Activated T-cell treated with anti-CD3 and anti-CD28 coated beads, Interleukin-2, amount 50 U/mL, for 72 hours (primary cell): Measurements from ENCODE around the gene CRYGC. TPM values are rescaled to one million over a fixed set of nuclear protein-coding genes. Genes with fewer than 3 reads are reported as not detected.
"Not testable (repeated sequence)": the region's sequence is repeated elsewhere in the genome, so short reads cannot be mapped to it uniquely, and the experiment has no call there.

Experiments used
- ATAC-seq, 2 donors: fragments of 150-1000 bp; cut with Tn5 transposase; replicated peaks in 1 of 2; 2 replicates each; pipeline ENCODE4 v1.10.0; 2021; ENCODE audit warnings: moderate library complexity in 2 of 2, mild to moderate bottlenecking in 1 of 2
- DNase-seq, 2 donors: peaks; one replicate each; pipeline ENCODE4 v3.0.0; 2021 to 2022; ENCODE audit warnings: mixed read lengths in 1 of 2
- H3K27ac Mint-ChIP-seq: one replicate; pipeline ENCODE4 v1.8.0; 2022; ENCODE audit warnings: mild to moderate bottlenecking, moderate library complexity, mixed read lengths
- H3K27me3 Mint-ChIP-seq: one replicate; pipeline ENCODE4 v1.8.0; 2022; ENCODE audit warnings: low read depth, mixed read lengths
- H3K36me3 Mint-ChIP-seq, 2 donors: one replicate each; pipeline ENCODE4 v1.8.0; 2022; ENCODE audit warnings: mixed read lengths in 2 of 2, mild to moderate bottlenecking in 1 of 2; ENCODE audit not compliant: insufficient read depth in 2 of 2
- H3K4me1 Mint-ChIP-seq: one replicate; pipeline ENCODE4 v1.8.0; 2022; ENCODE audit warnings: low read depth, mixed read lengths
- H3K4me3 Mint-ChIP-seq, 2 donors: one replicate each; pipeline ENCODE4 v1.8.0; 2022; ENCODE audit warnings: mild to moderate bottlenecking in 2 of 2, mixed read lengths in 2 of 2, moderate library complexity in 2 of 2
- H3K9me3 Mint-ChIP-seq, 2 donors: one replicate each; pipeline ENCODE4 v1.8.0; 2022; ENCODE audit warnings: mixed read lengths in 2 of 2
- total RNA-seq, 2 donors: library from RNA; stranded (reverse); gene quantifications; one replicate each; pipeline ENCODE4 v1.2.3, GENCODE V29; 2022

CRYGC gene
- total RNA-seq, 2 donors from 2014 or later = not detected

DNA sequence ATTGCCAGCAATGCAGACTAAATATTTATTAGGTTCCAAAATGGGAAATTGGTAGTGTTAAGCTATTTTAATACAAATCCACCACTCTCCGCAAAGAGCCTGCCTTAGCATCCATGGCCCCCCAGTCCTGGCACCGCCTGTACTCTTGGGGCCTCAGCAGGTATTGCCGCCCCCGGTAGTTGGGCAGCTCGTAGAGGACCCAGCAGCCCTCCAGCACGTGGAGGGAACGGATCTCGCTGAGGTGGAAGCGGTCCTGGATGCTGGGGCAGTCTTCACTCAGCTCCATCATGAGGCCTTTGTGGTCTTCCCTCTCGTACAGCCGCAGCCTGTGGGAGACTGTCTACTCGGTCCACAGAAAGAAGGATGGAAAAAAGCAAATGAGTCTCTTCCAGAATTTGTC, 1.5 kb downstream of the CRYGC start:
- no peak for ATAC-seq

GRCh38 chr2:208127090-208127489, 2.5 kb downstream of the CRYGC start:
- Mint-ChIP-seq H3K27me3 (peaks cover 23% of the 10 kb centered on the region), H3K4me3 (no peak overlapping the region), H3K27ac (no peak overlapping the region), H3K9me3 (no peaks in the 10 kb centered on the region), H3K4me1 (peaks cover 6% of the 10 kb centered on the region), H3K36me3 (no peaks in the 10 kb centered on the region)
- no peak for ATAC-seq
- no peak for DNase-seq

More for the DNA sequence above, 1.5 kb downstream of the CRYGC start:
- Mint-ChIP-seq H3K36me3 (no peaks in the 10 kb centered on the region), H3K27me3 (peaks cover 23% of the 10 kb centered on the region), H3K9me3 (no peaks in the 10 kb centered on the region), H3K4me3 (no peak overlapping the region), H3K27ac (no peak overlapping the region), H3K4me1 (peaks cover 6% of the 10 kb centered on the region)
- DNase-seq = no peak

- DNase-seq (no peak), ATAC-seq (no peak)
- Mint-ChIP-seq H3K4me1 (peaks cover 6% of the 10 kb centered on the region), H3K27me3 (peaks cover 23% of the 10 kb centered on the region), H3K9me3 (no peaks in the 10 kb centered on the region), H3K4me3 (no peak overlapping the region), H3K27ac (no peak overlapping the region), H3K36me3 (no peaks in the 10 kb centered on the region)
These were observed 4.4 kb downstream of the CRYGC start for GRCh38 chr2:208125251-208125650.

DNA sequence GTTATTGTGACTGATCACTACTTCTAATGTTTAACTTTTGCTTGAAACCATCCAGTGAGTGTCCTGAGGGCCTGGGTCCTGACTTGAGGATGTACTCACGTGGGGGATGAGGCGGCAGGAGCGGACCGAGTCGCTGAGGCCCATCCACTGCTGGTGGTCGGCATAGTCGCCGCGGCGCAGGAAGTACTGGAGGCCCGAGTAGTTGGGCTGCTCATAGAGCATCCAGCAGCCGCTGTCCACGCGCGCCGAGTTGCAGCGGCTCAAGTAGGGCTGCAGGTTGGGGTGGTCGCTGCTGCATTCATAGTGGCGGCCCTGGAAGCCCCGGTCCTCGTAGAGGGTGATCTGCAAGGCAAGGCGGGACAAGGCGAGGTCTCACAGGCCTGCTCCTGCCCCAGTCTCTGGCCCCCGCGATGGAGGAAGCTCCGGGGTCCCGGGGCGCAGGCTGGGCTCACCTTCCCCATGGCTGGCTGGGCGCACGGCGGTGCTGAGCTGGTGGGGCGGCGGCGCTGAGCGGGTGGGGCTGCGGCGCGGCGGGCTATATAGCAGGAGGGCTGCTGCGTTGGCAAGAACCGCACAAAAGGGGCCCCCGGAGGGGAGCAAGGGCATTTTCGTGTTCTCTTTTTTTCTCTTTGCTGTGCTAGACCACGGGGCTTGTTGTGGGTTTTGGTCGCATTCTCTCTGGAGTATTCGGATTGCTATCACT, 5.5 kb downstream of the CRYGC start, which contains the start of gene CRYGD:
CRYGD (minus strand) TSS at position 512 of the 703 bp plus-strand sequence; CDS start at position 461, 51 bp downstream.
- H3K36me3 Mint-ChIP-seq, H3K9me3 Mint-ChIP-seq, H3K4me1 Mint-ChIP-seq, H3K27ac Mint-ChIP-seq: not testable (repeated sequence)
- ATAC-seq = peak; percentile 47 to 56
- peak in 1 of 2 donors; percentile 5 for DNase-seq
- Mint-ChIP-seq H3K4me3 (peak within 1 kb of the TSS; percentile 57 to 62), H3K27me3 (peaks cover 23% of the 10 kb centered on the region)

DNA sequence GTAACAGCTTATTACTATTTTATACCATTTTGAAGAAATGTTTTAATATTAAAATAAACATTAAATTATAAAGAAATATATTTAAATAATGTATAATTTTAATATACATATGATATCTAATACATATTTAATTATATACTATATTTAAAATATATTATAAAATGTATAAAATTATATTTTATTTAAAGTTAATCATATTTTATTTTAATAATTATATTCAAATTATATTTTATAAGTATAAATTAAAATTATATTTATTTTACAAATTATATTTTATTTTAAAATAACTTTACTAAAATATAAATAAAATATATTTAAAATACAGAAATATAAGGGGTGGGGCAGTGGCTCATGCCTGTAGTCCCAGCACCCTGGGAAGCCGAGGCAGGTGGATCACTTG, 7.4 kb downstream of the CRYGC start:
- Mint-ChIP-seq H3K27ac (no peak overlapping the region), H3K4me1 (peaks cover 6% of the 10 kb centered on the region), H3K27me3 (peaks cover 23% of the 10 kb centered on the region), H3K4me3 (no peak overlapping the region), H3K9me3 (no peaks in the 10 kb centered on the region), H3K36me3 (no peaks in the 10 kb centered on the region)
- ATAC-seq (no peak), DNase-seq (no peak)

GRCh38 chr2:208118918-208119317, 10.7 kb downstream of the CRYGC start:
- Mint-ChIP-seq H3K27me3 (peaks cover 4% of the 10 kb centered on the region), H3K4me3 (no peak overlapping the region), H3K27ac (no peak overlapping the region), H3K4me1 (no peaks in the 10 kb centered on the region), H3K9me3 (no peaks in the 10 kb centered on the region), H3K36me3 (no peaks in the 10 kb centered on the region)
- ATAC-seq (no peak), DNase-seq (no peak)

DNA sequence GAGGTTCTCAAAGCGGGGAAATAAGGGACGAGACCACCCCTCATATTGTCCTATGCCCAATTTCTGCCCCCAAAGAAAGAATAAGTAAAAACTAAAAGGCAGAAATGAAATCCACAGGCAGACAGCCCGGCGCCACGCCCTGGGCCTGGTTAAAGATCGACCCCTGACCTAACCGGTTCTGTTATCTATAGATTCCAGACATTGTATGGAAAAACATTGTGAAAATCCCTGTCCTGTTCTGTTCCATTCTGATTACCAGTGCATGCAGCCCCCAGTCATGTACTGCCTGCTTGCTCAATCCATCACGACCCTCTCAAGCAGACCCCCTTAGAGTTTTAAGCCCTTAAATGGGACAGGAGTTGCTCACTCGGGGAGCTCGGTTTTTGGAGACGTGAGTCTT, 12.2 kb downstream of the CRYGC start:
- H3K9me3 Mint-ChIP-seq, DNase-seq, H3K36me3 Mint-ChIP-seq, ATAC-seq, H3K4me3 Mint-ChIP-seq, H3K4me1 Mint-ChIP-seq, H3K27me3 Mint-ChIP-seq, H3K27ac Mint-ChIP-seq: not testable (repeated sequence)

DNA sequence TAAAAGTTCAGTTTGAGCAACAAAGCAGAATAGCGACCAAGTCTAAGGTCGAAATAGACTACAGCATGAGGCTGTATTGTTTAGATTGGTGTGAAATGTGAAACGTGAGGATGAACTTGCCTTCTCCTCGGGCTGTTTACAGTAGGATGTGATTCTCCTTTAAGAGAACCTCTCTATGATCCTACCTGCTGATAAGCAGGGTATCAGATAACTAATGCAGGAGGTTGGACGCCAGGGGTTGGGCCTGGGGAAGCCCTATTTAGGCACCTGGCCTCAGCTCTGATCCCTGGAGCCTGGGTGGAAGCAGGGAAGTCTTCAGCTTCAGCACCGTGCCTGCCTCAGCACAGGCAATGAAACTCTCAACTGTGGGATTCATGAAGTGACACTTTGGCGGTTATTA, 16.7 kb downstream of the CRYGC start:
- Mint-ChIP-seq H3K4me1 (no peaks in the 10 kb centered on the region), H3K9me3 (no peaks in the 10 kb centered on the region), H3K4me3 (no peak overlapping the region), H3K36me3 (no peaks in the 10 kb centered on the region), H3K27me3 (no peaks in the 10 kb centered on the region), H3K27ac (no peak overlapping the region)
- DNase-seq = no peak
- no peak for ATAC-seq

DNA sequence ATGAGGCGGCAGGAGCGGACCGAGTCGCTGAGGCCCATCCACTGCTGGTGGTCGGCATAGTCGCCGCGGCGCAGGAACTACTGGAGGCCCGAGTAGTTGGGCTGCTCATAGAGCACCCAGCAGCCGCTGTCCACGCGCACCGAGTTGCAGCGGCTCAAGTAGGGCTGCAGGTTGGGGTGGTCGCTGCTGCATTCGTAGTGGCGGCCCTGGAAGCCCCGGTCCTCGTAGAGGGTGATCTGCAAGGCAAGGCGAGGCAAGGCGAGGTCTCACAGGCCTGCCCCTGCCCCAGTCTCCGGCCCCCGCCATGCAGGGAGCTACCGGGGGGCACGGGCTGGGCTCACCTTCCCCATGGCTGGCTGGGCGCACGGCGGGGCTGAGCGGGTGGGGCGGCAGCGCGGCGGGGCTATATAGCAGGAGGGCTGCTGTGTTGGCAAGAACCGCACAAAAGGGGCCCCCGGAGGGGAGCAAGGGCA, 17.3 kb downstream of the CRYGC start:
- H3K4me3 Mint-ChIP-seq, H3K4me1 Mint-ChIP-seq, H3K36me3 Mint-ChIP-seq, H3K27me3 Mint-ChIP-seq, H3K27ac Mint-ChIP-seq, DNase-seq, ATAC-seq, H3K9me3 Mint-ChIP-seq: not testable (repeated sequence)

DNA sequence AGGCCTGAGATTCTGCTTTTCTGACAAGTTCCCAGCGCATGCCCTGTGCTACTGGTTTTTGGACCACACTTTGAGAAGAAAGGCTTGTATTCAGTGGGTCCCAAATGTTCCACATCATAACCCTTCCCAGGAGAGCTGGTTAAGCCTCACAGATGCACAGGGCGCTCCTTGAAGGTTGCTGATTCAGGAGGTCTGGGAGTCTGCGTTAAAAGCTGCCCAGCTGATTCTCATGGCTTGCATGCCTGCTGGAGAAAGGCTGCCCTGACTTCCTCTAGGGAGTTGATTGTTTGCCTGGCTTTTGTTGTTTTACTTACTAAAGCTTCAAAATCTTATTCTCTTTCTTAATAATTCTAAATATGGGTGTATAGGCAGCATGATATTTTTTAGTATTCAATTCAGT, 26.0 kb downstream of the CRYGC start:
- ATAC-seq (no peak), DNase-seq (no peak)
- Mint-ChIP-seq H3K36me3 (no peaks in the 10 kb centered on the region), H3K27me3 (no peaks in the 10 kb centered on the region), H3K9me3 (no peaks in the 10 kb centered on the region), H3K27ac (no peak overlapping the region), H3K4me1 (peaks cover 15% of the 10 kb centered on the region), H3K4me3 (no peak overlapping the region)

- Mint-ChIP-seq H3K36me3 (no peaks in the 10 kb centered on the region), H3K9me3 (no peaks in the 10 kb centered on the region), H3K4me3 (no peak overlapping the region), H3K27me3 (no peaks in the 10 kb centered on the region), H3K27ac (peak overlapping the region; percentile 58), H3K4me1 (peaks cover 15% of the 10 kb centered on the region)
- DNase-seq = no peak
- ATAC-seq = no peak
These were observed 27.7 kb downstream of the CRYGC start for GRCh38 chr2:208101716-208102631.

DNA sequence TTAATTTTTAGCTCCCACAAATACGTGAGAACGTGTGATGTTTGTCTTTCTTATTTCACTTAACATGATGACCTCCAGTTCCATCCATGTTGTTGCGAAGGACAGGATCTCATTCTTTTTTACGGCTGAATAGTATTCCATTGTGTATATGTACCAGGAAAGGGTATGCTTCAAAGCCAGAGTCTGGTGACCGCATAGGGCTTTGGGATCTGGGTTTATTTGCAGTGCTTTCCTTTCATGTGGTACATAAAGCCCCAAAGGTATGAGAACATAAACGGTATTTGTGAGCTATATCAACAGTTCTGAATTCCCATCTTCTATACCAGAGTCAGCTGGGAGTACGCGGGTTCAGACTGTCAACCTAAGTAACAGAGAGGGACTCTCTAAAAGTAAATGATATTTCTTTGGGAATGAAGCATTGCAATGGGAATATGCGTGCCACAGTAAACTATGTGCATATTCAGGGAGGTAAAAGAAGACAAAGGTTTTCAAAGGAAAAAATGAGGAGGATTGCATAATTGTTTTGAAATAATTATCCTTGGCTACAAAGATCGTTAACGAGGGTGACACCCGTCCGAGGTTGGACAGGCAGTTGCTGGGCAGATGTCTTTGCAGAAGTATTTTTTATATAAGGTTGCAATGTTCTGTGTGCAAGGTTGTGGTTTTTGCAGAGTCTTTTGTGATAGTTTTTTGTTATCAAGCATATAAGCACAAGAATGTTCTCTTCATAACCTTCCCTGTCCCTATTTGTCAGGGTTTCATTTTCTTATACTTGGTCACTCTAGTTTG, 29.8 kb downstream of the CRYGC start:
- H3K27me3 Mint-ChIP-seq = no peaks in the 10 kb centered on the region
- H3K9me3 Mint-ChIP-seq = no peaks in the 10 kb centered on the region
- H3K27ac Mint-ChIP-seq = no peak overlapping the region
- ATAC-seq (peak in 1 of 2 donors; percentile 17), DNase-seq (no peak)
- H3K4me1 Mint-ChIP-seq = peaks cover 15% of the 10 kb centered on the region
- H3K36me3 Mint-ChIP-seq = no peaks in the 10 kb centered on the region
- H3K4me3 Mint-ChIP-seq = no peak overlapping the region

GRCh38 chr2:208098701-208099100, 30.9 kb downstream of the CRYGC start:
- not testable (repeated sequence) for H3K36me3 Mint-ChIP-seq, H3K9me3 Mint-ChIP-seq, H3K27me3 Mint-ChIP-seq, H3K27ac Mint-ChIP-seq, H3K4me3 Mint-ChIP-seq, DNase-seq, ATAC-seq
- H3K4me1 Mint-ChIP-seq = peaks cover 15% of the 10 kb centered on the region
